Adrenal gland (tissue), 5 donors: Measurements from ENCODE around the gene TEX264.
A peak's percentile ranks its signal among the peaks of the same experiment; 100 is the strongest.

Experiments used
- CTCF ChIP-seq, 6 experiments: fragments of 450-650 bp in 4 of 6; fragments of 200-600 bp in 2 of 6; sonication (generic) in 1 of 6; IDR thresholded peaks; 1 replicate in 5 of 6; 2 replicates in 1 of 6; pipeline versions ENCODE4 v1.5.1 to v1.8.0; 2016 to 2021; ENCODE audit warnings: antibody characterized with exemption in 6 of 6, mild to moderate bottlenecking in 2 of 6, moderate library complexity in 1 of 6
- POLR2A ChIP-seq, 2 donors: fragments of 450-650 bp; IDR thresholded peaks; one replicate each; pipeline ENCODE4 v1.6.1; 2017; ENCODE audit warnings: antibody characterized with exemption in 2 of 2, mild to moderate bottlenecking in 2 of 2, moderate library complexity in 1 of 2
- donor health status: DM: no; HTN: no; CAD: no.

GRCh38 chr3:51718547-51719409 is 47.7 kb downstream of the TEX264 start:
- TF ChIP-seq CTCF (IDR thresholded peaks at IDR 0.05) (peak; percentile 40 to 73 (median 58)), POLR2A (IDR thresholded peaks at IDR 0.05) (no peak)
